GM19025 (cell line): Measurements from ENCODE around the gene RNASEH1.
"Not testable (repeated sequence)": the region's sequence is repeated elsewhere in the genome, so short reads cannot be mapped to it uniquely, and the experiment has no call there.

Source experiments
- ATAC-seq: cut with Tn5 transposase; IDR thresholded peaks from one replicate; pipeline ENCODE4 v1.9.1; 2021; ENCODE audit warnings: mild to moderate bottlenecking, low read depth, moderate library complexity; ENCODE audit not compliant: unreplicated experiment

RNASEH1 gene

GRCh38 chr2:3522961-3523421 lies 35.1 kb downstream of the RNASEH1 start:
- ATAC-seq, result no peak

DNA sequence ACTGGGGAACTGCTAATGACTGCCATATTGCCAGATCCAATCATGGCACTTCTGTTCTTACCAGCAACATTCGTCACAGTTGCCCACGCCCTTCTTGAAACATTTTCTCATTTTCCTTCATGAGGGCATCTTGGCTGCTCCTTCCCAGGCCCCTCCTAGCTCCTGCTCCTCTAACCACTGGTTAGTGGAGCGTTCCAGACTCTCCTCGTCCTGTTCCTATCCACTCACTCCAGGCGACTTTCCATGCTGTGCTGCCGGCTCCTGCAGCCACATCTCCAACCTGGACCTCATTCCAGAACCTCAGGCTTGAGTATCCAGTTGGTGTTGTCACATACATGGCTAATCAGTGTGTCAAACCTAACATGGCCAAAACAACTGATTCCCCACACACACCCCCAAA lies 37.5 kb downstream of the RNASEH1 start:
- ATAC-seq, result no peak

GRCh38 chr2:3519255-3520205 lies 38.6 kb downstream of the RNASEH1 start, which contains the start of gene ADI1:
TSS of gene ADI1 (minus strand) at chr2:3519531. CDS start at chr2:3519487, 44 bp downstream.
- ATAC-seq, result peak; percentile 57

GRCh38 chr2:3518496-3519254 lies 39.5 kb downstream of the RNASEH1 start:
- peak; percentile 77 for ATAC-seq

GRCh38 chr2:3517948-3518495 lies 40.1 kb downstream of the RNASEH1 start:
- no peak for ATAC-seq

DNA sequence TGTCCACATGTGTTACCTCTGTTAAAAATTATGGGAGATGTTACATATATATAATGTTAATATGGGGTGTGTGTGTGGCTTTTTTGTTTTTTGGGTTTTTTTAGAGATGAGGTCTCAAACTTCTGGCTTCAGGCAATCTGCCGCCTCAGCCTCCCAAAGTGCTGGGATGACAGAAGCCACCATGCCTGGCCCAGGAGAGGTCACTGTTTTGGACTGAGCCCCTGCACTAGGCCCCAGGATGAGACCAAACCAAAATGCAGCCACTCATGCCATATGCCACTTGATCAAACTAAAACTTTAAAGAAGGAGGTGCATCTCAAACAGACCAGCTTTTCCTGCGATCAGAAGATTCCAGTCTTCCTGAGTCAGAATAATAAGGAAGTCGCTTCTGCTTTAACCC lies 41.3 kb downstream of the RNASEH1 start:
- no peak for ATAC-seq

GRCh38 chr2:3515438-3515837 lies 42.7 kb downstream of the RNASEH1 start:
- ATAC-seq, result not testable (repeated sequence)

DNA sequence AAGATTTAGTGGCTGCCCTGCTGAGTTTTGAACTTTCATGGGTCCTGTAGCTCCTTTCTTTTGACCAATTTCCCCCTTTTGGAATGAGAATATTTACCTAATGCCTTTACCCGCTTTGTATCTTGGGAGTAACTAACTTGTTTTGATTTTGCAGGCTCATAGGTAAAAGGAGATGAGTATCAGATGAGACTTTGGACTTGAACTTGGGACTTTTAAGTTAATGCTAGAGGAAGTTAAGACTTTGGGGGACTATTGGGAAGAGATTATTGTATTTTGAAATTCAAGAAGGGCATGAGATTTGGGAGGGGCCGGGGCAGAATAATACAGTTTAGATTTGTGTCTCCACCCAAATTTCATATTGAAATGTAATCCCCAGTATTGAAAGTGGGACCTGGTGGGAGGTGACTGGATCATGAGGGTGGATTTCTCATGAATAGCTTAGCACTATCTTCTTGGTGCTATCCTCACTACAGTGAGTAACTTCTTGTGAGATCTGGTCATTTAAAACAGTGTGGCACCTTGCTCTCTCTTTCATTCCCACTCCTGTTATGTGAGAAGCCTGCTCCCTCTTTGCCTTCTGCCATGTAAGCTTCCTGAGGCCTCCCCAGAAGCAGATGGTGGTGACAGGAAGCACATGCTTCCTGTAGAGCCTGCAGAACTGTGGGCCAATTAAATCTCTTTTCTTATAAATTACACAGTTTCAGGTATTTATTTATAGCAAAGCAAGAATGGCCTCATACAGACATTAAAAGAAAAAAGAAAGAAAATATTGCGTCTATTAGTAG lies 44.9 kb downstream of the RNASEH1 start:
- ATAC-seq, result no peak

DNA sequence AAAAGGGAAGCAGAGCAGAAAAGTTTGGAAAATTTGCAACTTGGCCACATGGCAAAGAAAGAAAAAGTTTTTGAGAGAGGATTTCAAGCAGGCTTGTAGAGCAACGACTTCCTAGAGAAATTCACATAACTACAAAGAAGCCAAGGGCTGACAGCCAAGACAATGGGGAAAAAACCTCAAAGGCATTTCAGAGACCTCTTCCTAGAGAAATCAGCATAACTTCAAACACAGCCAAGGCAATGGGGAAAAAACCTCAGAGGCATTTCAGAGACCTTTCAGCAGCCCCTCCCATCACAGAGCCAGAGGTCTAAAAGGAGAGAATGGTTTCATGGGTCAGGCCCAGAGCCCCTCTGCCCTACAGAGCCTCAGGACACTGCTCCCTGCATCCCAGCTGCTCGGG lies 46.0 kb downstream of the RNASEH1 start:
- ATAC-seq, result no peak

- ATAC-seq, result peak; percentile 57
Measured at GRCh38 chr2:3505771-3506170, 52.4 kb downstream of the RNASEH1 start.

GRCh38 chr2:3504741-3505140 lies 53.4 kb downstream of the RNASEH1 start:
- ATAC-seq, result no peak

- no peak for ATAC-seq
Measured at GRCh38 chr2:3503483-3503882, 54.6 kb downstream of the RNASEH1 start.

DNA sequence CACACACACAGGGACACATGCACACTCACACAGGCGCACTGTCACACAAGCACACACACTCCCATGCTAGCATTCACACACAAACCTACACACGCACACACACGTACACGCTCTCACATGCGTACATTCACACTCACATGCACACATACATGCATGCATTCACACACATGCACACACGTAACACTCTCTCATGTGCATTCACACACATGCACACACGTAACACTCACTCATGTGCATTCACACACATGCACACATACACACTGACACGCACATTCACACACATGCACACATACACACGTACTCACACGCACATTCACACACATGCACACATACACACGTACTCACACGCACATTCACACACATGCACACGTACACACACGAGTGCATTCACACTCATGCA lies 55.1 kb downstream of the RNASEH1 start:
- no peak for ATAC-seq

DNA sequence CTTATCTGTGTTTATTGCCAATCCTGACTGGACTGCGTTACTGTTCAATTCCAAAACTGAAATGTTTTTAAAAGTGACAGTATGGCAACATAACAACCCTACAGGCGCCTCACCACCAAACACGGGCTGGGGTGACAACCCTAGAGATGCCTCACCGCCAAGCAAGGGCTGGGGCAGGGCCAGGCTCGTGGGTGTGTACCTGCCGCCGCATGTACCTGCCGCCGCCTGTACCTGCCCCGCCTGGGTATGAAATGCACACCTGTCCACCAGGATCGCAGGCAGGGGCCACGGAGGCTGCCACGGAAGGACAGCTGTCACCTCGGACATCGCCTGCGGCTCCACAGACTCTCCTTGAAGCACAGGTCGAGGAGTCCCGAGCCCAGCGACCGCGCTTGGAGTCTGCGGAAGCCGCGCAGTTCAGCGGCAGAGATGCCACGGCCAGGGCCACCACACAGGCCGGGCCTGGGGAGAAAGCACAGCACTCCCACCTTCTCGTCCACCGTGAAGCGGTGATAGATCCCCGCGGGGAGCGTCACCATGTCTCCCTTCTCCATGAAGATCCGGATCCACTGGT lies 57.7 kb downstream of the RNASEH1 start:
- ATAC-seq, result no peak

- no peak for ATAC-seq
Measured at GRCh38 chr2:3498783-3499394, 59.2 kb downstream of the RNASEH1 start.

DNA sequence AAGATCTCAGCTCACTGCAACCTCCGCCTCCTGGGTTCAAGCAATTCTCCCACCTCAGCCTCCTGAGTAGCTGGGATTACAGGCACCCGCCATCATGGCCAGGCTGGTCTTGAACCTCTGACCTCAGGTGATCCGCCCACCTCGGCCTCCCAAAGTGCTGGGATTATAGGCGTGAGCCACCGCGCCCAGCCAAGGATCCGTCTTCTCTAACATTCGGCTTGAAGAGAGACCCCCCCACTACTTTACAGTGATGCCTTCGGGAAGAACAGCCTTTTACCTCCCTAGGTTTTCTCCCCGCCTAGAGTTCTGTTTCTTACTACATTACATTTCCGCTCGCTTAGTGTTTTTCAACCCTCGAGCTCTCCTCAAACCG lies 61.4 kb downstream of the RNASEH1 start:
- not testable (repeated sequence) for ATAC-seq
